Activated T-cell treated with anti-CD3 and anti-CD28 coated beads, Interleukin-2, amount 50 U/mL, for 24 hours (primary cell): ENCODE measurements around the gene RAB6A.
A peak's percentile ranks its signal among the peaks of the same experiment; 100 is the strongest.
"Not testable (repeated sequence)": the region's sequence is repeated elsewhere in the genome, so short reads cannot be mapped to it uniquely, and the experiment has no call there.

Experiments used
- DNase-seq: peaks from one replicate; pipeline ENCODE4 v3.0.0-alpha.2; 2020
- H3K27ac Mint-ChIP-seq: 2 replicates; pipeline ENCODE4 v1.8.0; 2020; ENCODE audit warnings: mild to moderate bottlenecking, mixed read lengths
- H3K27me3 Mint-ChIP-seq: 2 replicates; pipeline ENCODE4 v1.8.0; 2020; ENCODE audit warnings: mixed read lengths
- H3K36me3 Mint-ChIP-seq: 2 replicates; pipeline ENCODE4 v1.8.0; 2020; ENCODE audit warnings: low read depth, mixed read lengths
- H3K4me1 Mint-ChIP-seq: 2 replicates; pipeline ENCODE4 v1.8.0; 2020; ENCODE audit warnings: low read depth, mixed read lengths
- H3K4me3 Mint-ChIP-seq: 2 replicates; pipeline ENCODE4 v1.8.0; 2020; ENCODE audit warnings: mild to moderate bottlenecking, moderate library complexity, mixed read lengths
- H3K9me3 Mint-ChIP-seq: 2 replicates; pipeline ENCODE4 v1.8.0; 2020; ENCODE audit warnings: mixed read lengths

The RAB6A gene

GRCh38 chr11:73752903-73753302, 8.0 kb downstream of the RAB6A start:
- Mint-ChIP-seq H3K4me3 (no peak overlapping the region), H3K27me3 (no peaks in the 10 kb centered on the region), H3K4me1 (peaks cover 51% of the 10 kb centered on the region), H3K27ac (no peak overlapping the region), H3K9me3 (no peaks in the 10 kb centered on the region), H3K36me3 (peaks cover 26% of the 10 kb centered on the region)
- no peak for DNase-seq

GRCh38 chr11:73752216-73752867, 8.5 kb downstream of the RAB6A start:
- Mint-ChIP-seq H3K4me3 (no peak overlapping the region), H3K27ac (peak overlapping the region; percentile 26), H3K4me1 (peaks cover 52% of the 10 kb centered on the region), H3K27me3 (no peaks in the 10 kb centered on the region), H3K9me3 (no peaks in the 10 kb centered on the region), H3K36me3 (peaks cover 29% of the 10 kb centered on the region)
- DNase-seq, result no peak

GRCh38 chr11:73750862-73751261, 10.0 kb downstream of the RAB6A start:
- H3K36me3 Mint-ChIP-seq, result peaks cover 29% of the 10 kb centered on the region
- H3K4me1 Mint-ChIP-seq, result peaks cover 51% of the 10 kb centered on the region
- H3K27ac Mint-ChIP-seq, result peak overlapping the region; percentile 19
- not testable (repeated sequence) for DNase-seq, H3K27me3 Mint-ChIP-seq, H3K9me3 Mint-ChIP-seq, H3K4me3 Mint-ChIP-seq

GRCh38 chr11:73750228-73750627, 10.6 kb downstream of the RAB6A start:
- H3K9me3 Mint-ChIP-seq, result no peaks in the 10 kb centered on the region
- no peak overlapping the region for H3K4me3 Mint-ChIP-seq
- H3K4me1 Mint-ChIP-seq, result peaks cover 52% of the 10 kb centered on the region
- H3K27me3 Mint-ChIP-seq, result no peaks in the 10 kb centered on the region
- DNase-seq, result no peak
- peaks cover 29% of the 10 kb centered on the region for H3K36me3 Mint-ChIP-seq
- H3K27ac Mint-ChIP-seq, result no peak overlapping the region

GRCh38 chr11:73749118-73749517, 11.8 kb downstream of the RAB6A start:
- Mint-ChIP-seq H3K4me1 (peaks cover 48% of the 10 kb centered on the region), H3K4me3 (no peak overlapping the region), H3K27me3 (no peaks in the 10 kb centered on the region), H3K9me3 (no peaks in the 10 kb centered on the region), H3K36me3 (peaks cover 25% of the 10 kb centered on the region), H3K27ac (no peak overlapping the region)
- no peak for DNase-seq

GRCh38 chr11:73748300-73748699, 12.6 kb downstream of the RAB6A start:
- peaks cover 47% of the 10 kb centered on the region for H3K4me1 Mint-ChIP-seq

GRCh38 chr11:73747762-73748161, 13.1 kb downstream of the RAB6A start:
- peaks cover 47% of the 10 kb centered on the region for H3K4me1 Mint-ChIP-seq
- DNase-seq, result no peak

More at GRCh38 chr11:73748300-73748699, 12.6 kb downstream of the RAB6A start:
- H3K4me3 Mint-ChIP-seq, result no peak overlapping the region
- H3K9me3 Mint-ChIP-seq, result no peaks in the 10 kb centered on the region
- H3K36me3 Mint-ChIP-seq, result peaks cover 26% of the 10 kb centered on the region
- no peaks in the 10 kb centered on the region for H3K27me3 Mint-ChIP-seq
- DNase-seq, result no peak
- H3K27ac Mint-ChIP-seq, result no peak overlapping the region

GRCh38 chr11:73746701-73747100, 14.2 kb downstream of the RAB6A start:
- Mint-ChIP-seq H3K4me3 (no peak overlapping the region), H3K36me3 (peaks cover 21% of the 10 kb centered on the region), H3K4me1 (peaks cover 36% of the 10 kb centered on the region), H3K27ac (no peak overlapping the region), H3K9me3 (no peaks in the 10 kb centered on the region), H3K27me3 (no peaks in the 10 kb centered on the region)
- DNase-seq, result no peak

More at GRCh38 chr11:73747762-73748161, 13.1 kb downstream of the RAB6A start:
- Mint-ChIP-seq H3K27ac (no peak overlapping the region), H3K27me3 (no peaks in the 10 kb centered on the region), H3K36me3 (peaks cover 28% of the 10 kb centered on the region), H3K9me3 (no peaks in the 10 kb centered on the region), H3K4me3 (no peak overlapping the region)

GRCh38 chr11:73743045-73743444, 17.8 kb downstream of the RAB6A start:
- H3K4me1 Mint-ChIP-seq, result peaks cover 19% of the 10 kb centered on the region
- peaks cover 15% of the 10 kb centered on the region for H3K36me3 Mint-ChIP-seq
- no peak for DNase-seq
- H3K27me3 Mint-ChIP-seq, result no peaks in the 10 kb centered on the region
- H3K4me3 Mint-ChIP-seq, result no peak overlapping the region
- no peak overlapping the region for H3K27ac Mint-ChIP-seq
- H3K9me3 Mint-ChIP-seq, result no peaks in the 10 kb centered on the region

GRCh38 chr11:73735959-73736358, 24.9 kb downstream of the RAB6A start:
- H3K9me3 Mint-ChIP-seq, H3K27ac Mint-ChIP-seq, H3K27me3 Mint-ChIP-seq, DNase-seq, H3K4me3 Mint-ChIP-seq: not testable (repeated sequence)
- peaks cover 21% of the 10 kb centered on the region for H3K4me1 Mint-ChIP-seq
- H3K36me3 Mint-ChIP-seq, result peaks cover 21% of the 10 kb centered on the region

GRCh38 chr11:73734993-73735392, 25.9 kb downstream of the RAB6A start:
- Mint-ChIP-seq H3K36me3 (peaks cover 28% of the 10 kb centered on the region), H3K4me1 (peaks cover 24% of the 10 kb centered on the region), H3K27me3 (no peaks in the 10 kb centered on the region), H3K9me3 (no peaks in the 10 kb centered on the region), H3K27ac (no peak overlapping the region), H3K4me3 (no peak overlapping the region)
- DNase-seq, result no peak

GRCh38 chr11:73734011-73734410, 26.9 kb downstream of the RAB6A start:
- Mint-ChIP-seq H3K36me3 (peaks cover 38% of the 10 kb centered on the region), H3K4me1 (peaks cover 33% of the 10 kb centered on the region)
- H3K4me3 Mint-ChIP-seq, DNase-seq, H3K9me3 Mint-ChIP-seq, H3K27ac Mint-ChIP-seq, H3K27me3 Mint-ChIP-seq: not testable (repeated sequence)

GRCh38 chr11:73732936-73733335, 27.9 kb downstream of the RAB6A start:
- not testable (repeated sequence) for H3K27ac Mint-ChIP-seq, H3K9me3 Mint-ChIP-seq
- H3K4me1 Mint-ChIP-seq, result peaks cover 42% of the 10 kb centered on the region

GRCh38 chr11:73729594-73730206, 31.2 kb downstream of the RAB6A start:
- no peaks in the 10 kb centered on the region for H3K9me3 Mint-ChIP-seq
- no peak for DNase-seq
- no peak overlapping the region for H3K27ac Mint-ChIP-seq
- H3K4me1 Mint-ChIP-seq, result peaks cover 47% of the 10 kb centered on the region
- H3K36me3 Mint-ChIP-seq, result peaks cover 52% of the 10 kb centered on the region
- H3K27me3 Mint-ChIP-seq, result no peaks in the 10 kb centered on the region
- H3K4me3 Mint-ChIP-seq, result no peak overlapping the region

More at GRCh38 chr11:73732936-73733335, 27.9 kb downstream of the RAB6A start:
- H3K4me3 Mint-ChIP-seq, DNase-seq, H3K27me3 Mint-ChIP-seq: not testable (repeated sequence)
- H3K36me3 Mint-ChIP-seq, result peaks cover 47% of the 10 kb centered on the region

- H3K9me3 Mint-ChIP-seq, result no peaks in the 10 kb centered on the region
- no peaks in the 10 kb centered on the region for H3K27me3 Mint-ChIP-seq
- peaks cover 44% of the 10 kb centered on the region for H3K4me1 Mint-ChIP-seq
- no peak for DNase-seq
- H3K36me3 Mint-ChIP-seq, result peaks cover 50% of the 10 kb centered on the region
- peak overlapping the region; percentile 31 for H3K27ac Mint-ChIP-seq
- H3K4me3 Mint-ChIP-seq, result no peak overlapping the region
Observed at GRCh38 chr11:73728000-73728399, 32.9 kb downstream of the RAB6A start.
